ENCODE measurements around the gene CNN2. TPM values are rescaled to one million over a fixed set of nuclear protein-coding genes. Genes with fewer than 3 reads are reported as not detected.

The CNN2 gene
- total and polyA plus RNA-seq, 4 donors, result 53.2 to 185 (median 142) TPM

DNA sequence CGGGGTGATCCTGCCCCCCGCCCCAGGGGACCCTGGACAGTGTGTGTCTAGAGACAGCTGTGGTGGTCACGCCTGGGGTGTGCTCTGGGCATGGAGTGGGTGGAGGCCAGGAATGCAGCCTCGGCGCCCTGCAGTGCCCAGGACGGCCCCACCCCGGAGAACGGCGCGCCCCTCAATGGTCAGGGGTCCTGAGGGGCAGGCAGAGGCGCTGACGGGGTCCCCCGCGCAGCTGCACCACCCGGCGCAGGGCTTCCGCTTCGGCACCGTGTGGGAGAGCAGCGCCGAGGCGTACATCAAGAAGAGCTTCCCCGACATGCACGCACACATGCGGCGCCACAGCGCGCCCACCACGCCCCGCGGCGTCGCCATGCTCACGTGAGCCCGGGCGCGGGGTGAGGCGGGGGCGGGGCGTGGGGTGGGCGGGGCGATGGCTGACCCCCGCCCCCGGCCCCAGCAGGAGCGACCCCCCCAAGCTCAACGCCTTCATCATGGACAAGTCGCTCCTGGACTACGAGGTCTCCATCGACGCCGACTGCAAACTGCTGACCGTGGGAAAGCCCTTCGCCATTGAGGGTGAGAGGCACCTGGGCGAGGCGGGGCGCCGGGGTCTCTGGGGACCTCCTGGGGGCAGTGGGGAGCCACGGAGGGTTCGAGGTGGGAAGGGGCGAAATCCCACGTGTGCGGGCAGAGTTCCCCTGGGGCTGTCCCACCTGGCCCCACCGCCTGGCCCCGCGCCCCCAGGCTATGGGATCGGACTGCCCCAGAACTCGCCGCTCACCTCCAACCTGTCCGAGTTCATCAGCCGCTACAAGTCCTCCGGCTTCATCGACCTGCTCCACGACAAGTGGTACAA lies 18.8 kb upstream of the CNN2 start:
- DNase-seq (no peak), ATAC-seq (ENCODE audit: low FRiP score) (no peak)
- Histone ChIP-seq H3K27ac (ENCODE audit: low read depth in 1 of 2, low read length in 2 of 2) (no peak overlapping the region), H3K4me3 (ENCODE audit: low read length in 2 of 2) (no peak overlapping the region), H3K9me3 (ENCODE audit: control insufficient read depth, low read length) (no peaks in the 10 kb centered on the region), H3K36me3 (ENCODE audit: control insufficient read depth in 1 of 2, insufficient read depth in 2 of 2, low read length in 1 of 2) (no peaks in the 10 kb centered on the region), H3K27me3 (ENCODE audit: control insufficient read depth in 1 of 2, insufficient read depth in 2 of 2, low read length in 1 of 2) (no peaks in the 10 kb centered on the region), H3K4me1 (ENCODE audit: control insufficient read depth in 1 of 2, insufficient read depth in 2 of 2, low read length in 2 of 2) (no peaks in the 10 kb centered on the region)
- intact Hi-C loops (cut with DNase I), result no loop called here
- WGBS, 2 donors, result 93% methylated on average over 63 to 73 of the region's 73 CpGs

DNA sequence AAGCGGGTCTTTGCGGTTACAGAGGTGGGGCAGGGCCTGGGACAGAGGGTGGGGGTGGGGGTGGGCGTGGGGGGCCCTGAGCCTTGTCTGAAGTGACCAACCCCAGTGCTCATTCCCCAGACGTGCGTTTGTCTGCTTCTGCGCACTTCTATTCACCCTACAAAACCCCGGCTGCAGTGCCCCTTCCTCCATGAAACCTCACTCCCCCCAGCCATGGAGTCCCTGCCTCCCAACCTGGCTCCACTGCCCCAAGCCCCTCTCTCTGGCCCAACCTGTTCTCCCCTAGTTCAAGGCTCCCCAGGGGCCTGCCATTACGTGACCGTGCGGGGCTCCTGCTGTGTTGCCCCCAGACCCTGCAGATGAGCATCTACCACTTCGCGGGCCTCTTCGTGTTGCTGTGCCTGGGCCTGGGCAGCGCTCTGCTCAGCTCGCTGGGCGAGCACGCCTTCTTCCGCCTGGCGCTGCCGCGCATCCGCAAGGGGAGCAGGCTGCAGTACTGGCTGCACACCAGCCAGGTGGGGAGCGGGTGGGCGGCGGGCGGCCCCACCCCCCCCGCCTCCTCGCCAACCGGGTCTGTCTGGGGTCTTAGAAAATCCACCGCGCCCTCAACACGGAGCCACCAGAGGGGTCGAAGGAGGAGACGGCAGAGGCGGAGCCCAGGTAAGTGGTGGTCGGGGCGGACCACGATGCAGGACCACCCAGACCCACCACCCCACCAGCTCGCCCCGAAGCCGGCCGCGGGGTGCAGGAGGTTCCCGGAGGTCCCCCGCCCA lies 18.0 kb upstream of the CNN2 start:
- H3K4me1 ChIP-seq (ENCODE audit: control insufficient read depth in 1 of 2, insufficient read depth in 2 of 2, low read length in 2 of 2), result no peaks in the 10 kb centered on the region
- ATAC-seq (ENCODE audit: low FRiP score) (no peak), DNase-seq (no peak)
- no peaks in the 10 kb centered on the region for H3K27me3 ChIP-seq (ENCODE audit: control insufficient read depth in 1 of 2, insufficient read depth in 2 of 2, low read length in 1 of 2)
- no peaks in the 10 kb centered on the region for H3K36me3 ChIP-seq (ENCODE audit: control insufficient read depth in 1 of 2, insufficient read depth in 2 of 2, low read length in 1 of 2)
- intact Hi-C loops (cut with DNase I), result no loop called here
- 93 to 94% methylated on average over 28 to 45 of the region's 45 CpGs for WGBS, 2 donors
- H3K9me3 ChIP-seq (ENCODE audit: control insufficient read depth, low read length), result no peaks in the 10 kb centered on the region
- no peak overlapping the region for H3K4me3 ChIP-seq (ENCODE audit: low read length in 2 of 2)
- no peak overlapping the region for H3K27ac ChIP-seq (ENCODE audit: low read depth in 1 of 2, low read length in 2 of 2)

GRCh38 chr19:1009041-1009980 lies 17.1 kb upstream of the CNN2 start:
- no peaks in the 10 kb centered on the region for H3K4me1 ChIP-seq (ENCODE audit: control insufficient read depth in 1 of 2, insufficient read depth in 2 of 2, low read length in 2 of 2)
- intact Hi-C loops (cut with DNase I), result no loop called here
- H3K9me3 ChIP-seq (ENCODE audit: control insufficient read depth, low read length), result no peaks in the 10 kb centered on the region
- H3K36me3 ChIP-seq (ENCODE audit: control insufficient read depth in 1 of 2, insufficient read depth in 2 of 2, low read length in 1 of 2), result no peaks in the 10 kb centered on the region
- DNase-seq, result no peak
- H3K27me3 ChIP-seq (ENCODE audit: control insufficient read depth in 1 of 2, insufficient read depth in 2 of 2, low read length in 1 of 2), result no peaks in the 10 kb centered on the region
- H3K4me3 ChIP-seq (ENCODE audit: low read length in 2 of 2), result no peak overlapping the region
- no peak for ATAC-seq (ENCODE audit: low FRiP score)
- 80 to 81% methylated on average over 82 to 92 of the region's 92 CpGs for WGBS, 2 donors
- no peak overlapping the region for H3K27ac ChIP-seq (ENCODE audit: low read depth in 1 of 2, low read length in 2 of 2)

- no peaks in the 10 kb centered on the region for H3K36me3 ChIP-seq (ENCODE audit: control insufficient read depth in 1 of 2, insufficient read depth in 2 of 2, low read length in 1 of 2)
- WGBS, 2 donors, result 84 to 85% methylated on average over 27 to 29 of the region's 29 CpGs
Measured at GRCh38 chr19:1009981-1010538, 16.3 kb upstream of the CNN2 start.

GRCh38 chr19:1010586-1011510 lies 15.6 kb upstream of the CNN2 start:
- ATAC-seq (ENCODE audit: low FRiP score), result no peak
- DNase-seq, result no peak
- no peak overlapping the region for H3K4me3 ChIP-seq (ENCODE audit: low read length in 2 of 2)
- no peaks in the 10 kb centered on the region for H3K9me3 ChIP-seq (ENCODE audit: control insufficient read depth, low read length)
- H3K27ac ChIP-seq (ENCODE audit: low read depth in 1 of 2, low read length in 2 of 2), result no peak overlapping the region
- no peaks in the 10 kb centered on the region for H3K4me1 ChIP-seq (ENCODE audit: control insufficient read depth in 1 of 2, insufficient read depth in 2 of 2, low read length in 2 of 2)
- WGBS, 2 donors, result 91 to 92% methylated on average over 54 to 56 of the region's 56 CpGs
- H3K36me3 ChIP-seq (ENCODE audit: control insufficient read depth in 1 of 2, insufficient read depth in 2 of 2, low read length in 1 of 2), result no peaks in the 10 kb centered on the region
- intact Hi-C loops (cut with DNase I), result no loop called here
- no peaks in the 10 kb centered on the region for H3K27me3 ChIP-seq (ENCODE audit: control insufficient read depth in 1 of 2, insufficient read depth in 2 of 2, low read length in 1 of 2)

More at GRCh38 chr19:1009981-1010538, 16.3 kb upstream of the CNN2 start:
- Histone ChIP-seq H3K27me3 (ENCODE audit: control insufficient read depth in 1 of 2, insufficient read depth in 2 of 2, low read length in 1 of 2) (no peaks in the 10 kb centered on the region), H3K9me3 (ENCODE audit: control insufficient read depth, low read length) (no peaks in the 10 kb centered on the region), H3K4me3 (ENCODE audit: low read length in 2 of 2) (no peak overlapping the region), H3K27ac (ENCODE audit: low read depth in 1 of 2, low read length in 2 of 2) (no peak overlapping the region), H3K4me1 (ENCODE audit: control insufficient read depth in 1 of 2, insufficient read depth in 2 of 2, low read length in 2 of 2) (no peaks in the 10 kb centered on the region)
- ATAC-seq (ENCODE audit: low FRiP score) (no peak), DNase-seq (no peak)
- intact Hi-C loops (cut with DNase I), result no loop called here

GRCh38 chr19:1011831-1012333 lies 14.5 kb upstream of the CNN2 start:
- H3K36me3 ChIP-seq (ENCODE audit: control insufficient read depth in 1 of 2, insufficient read depth in 2 of 2, low read length in 1 of 2), result no peaks in the 10 kb centered on the region
- intact Hi-C loops (cut with DNase I), result no loop called here
- ATAC-seq (ENCODE audit: low FRiP score), result no peak
- H3K27ac ChIP-seq (ENCODE audit: low read depth in 1 of 2, low read length in 2 of 2), result no peak overlapping the region
- no peaks in the 10 kb centered on the region for H3K9me3 ChIP-seq (ENCODE audit: control insufficient read depth, low read length)
- no peaks in the 10 kb centered on the region for H3K4me1 ChIP-seq (ENCODE audit: control insufficient read depth in 1 of 2, insufficient read depth in 2 of 2, low read length in 2 of 2)
- WGBS, 2 donors, result 94 to 98% methylated on average over 28 to 36 of the region's 36 CpGs
- no peak for DNase-seq
- H3K4me3 ChIP-seq (ENCODE audit: low read length in 2 of 2), result no peak overlapping the region
- no peaks in the 10 kb centered on the region for H3K27me3 ChIP-seq (ENCODE audit: control insufficient read depth in 1 of 2, insufficient read depth in 2 of 2, low read length in 1 of 2)

DNA sequence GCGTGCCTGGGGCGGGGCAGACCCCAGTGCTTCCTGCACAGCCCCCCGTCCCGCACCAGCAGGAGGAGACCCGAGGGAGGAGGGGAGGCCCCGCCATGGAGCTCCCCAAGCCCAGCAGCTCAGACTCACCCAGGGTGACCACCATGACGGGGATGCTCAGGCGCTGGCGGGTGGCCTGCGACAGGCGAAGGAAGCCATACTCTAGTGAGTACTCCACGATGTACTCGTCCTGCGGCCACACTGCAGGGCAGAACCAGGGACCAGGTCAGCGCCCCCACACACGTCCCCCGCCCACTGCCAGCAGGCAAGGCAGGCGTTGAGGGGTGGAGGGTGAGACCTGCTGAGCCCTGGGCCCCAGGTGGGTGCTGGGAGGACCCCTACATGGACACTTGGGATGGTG lies 14.1 kb upstream of the CNN2 start:
- Histone ChIP-seq H3K9me3 (ENCODE audit: control insufficient read depth, low read length) (no peaks in the 10 kb centered on the region), H3K4me3 (ENCODE audit: low read length in 2 of 2) (no peak overlapping the region), H3K27ac (ENCODE audit: low read depth in 1 of 2, low read length in 2 of 2) (no peak overlapping the region), H3K27me3 (ENCODE audit: control insufficient read depth in 1 of 2, insufficient read depth in 2 of 2, low read length in 1 of 2) (no peaks in the 10 kb centered on the region), H3K4me1 (ENCODE audit: control insufficient read depth in 1 of 2, insufficient read depth in 2 of 2, low read length in 2 of 2) (no peaks in the 10 kb centered on the region), H3K36me3 (ENCODE audit: control insufficient read depth in 1 of 2, insufficient read depth in 2 of 2, low read length in 1 of 2) (no peaks in the 10 kb centered on the region)
- intact Hi-C loops (cut with DNase I), result no loop called here
- DNase-seq (no peak), ATAC-seq (ENCODE audit: low FRiP score) (no peak)
- WGBS, 2 donors, result 88 to 91% methylated on average over 17 to 18 of the region's 18 CpGs
